H9 (cell line): ENCODE results near the gene PEMT. TPM values are rescaled to one million over a fixed set of nuclear protein-coding genes. Genes with fewer than 3 reads are reported as not detected.

ENCODE experiments used
- DNase-seq: peaks from one replicate; pipeline ENCODE4 v3.0.0-alpha.2; 2017
- H2AFZ ChIP-seq: one replicate; pipeline ENCODE4 v1.6.1; 2013; ENCODE audit warnings: mild to moderate bottlenecking, low read length, control low read depth, moderate library complexity
- H2AK5ac ChIP-seq: 2 replicates; pipeline ENCODE4 v1.6.1; 2013; ENCODE audit warnings: low read length, control low read depth, mixed read lengths; ENCODE audit not compliant: insufficient read length
- H2BK120ac ChIP-seq: one replicate; pipeline ENCODE4 v1.6.1; 2013; ENCODE audit warnings: low read depth, mild to moderate bottlenecking, low read length, control low read depth, inconsistent platforms; ENCODE audit not compliant: poor library complexity, severe bottlenecking
- H2BK12ac ChIP-seq: 2 replicates; pipeline ENCODE4 v1.6.1; 2013; ENCODE audit warnings: low read length, control low read depth, mixed read lengths, low read depth; ENCODE audit not compliant: insufficient read length
- H2BK15ac ChIP-seq: 2 replicates; pipeline ENCODE4 v1.6.1; 2013; ENCODE audit warnings: low read depth, low read length, control low read depth
- H2BK20ac ChIP-seq: one replicate; pipeline ENCODE4 v1.6.1; 2013; ENCODE audit warnings: low read depth, mild to moderate bottlenecking, low read length, control low read depth, inconsistent platforms; ENCODE audit not compliant: poor library complexity, severe bottlenecking
- H2BK5ac ChIP-seq: 2 replicates; pipeline ENCODE4 v1.6.1; 2013; ENCODE audit warnings: low read length, control low read depth, mixed read lengths; ENCODE audit not compliant: insufficient read length
- H3K14ac ChIP-seq: 2 replicates; pipeline ENCODE4 v1.6.1; 2013; ENCODE audit warnings: low read length, control low read depth; ENCODE audit not compliant: insufficient read depth
- H3K18ac ChIP-seq: 2 replicates; pipeline ENCODE4 v1.6.1; 2013; ENCODE audit warnings: low read depth, mild to moderate bottlenecking, mixed read lengths, low read length, control low read depth; ENCODE audit not compliant: insufficient read length
- H3K23ac ChIP-seq: 2 replicates; pipeline ENCODE4 v1.6.1; 2013; ENCODE audit warnings: low read length, control low read depth, mixed read lengths, low read depth; ENCODE audit not compliant: insufficient read length
- H3K23me2 ChIP-seq: 2 replicates; pipeline ENCODE4 v1.6.1; 2013; ENCODE audit warnings: low read depth, mild to moderate bottlenecking, mixed read lengths, low read length, control low read depth; ENCODE audit not compliant: insufficient read length, poor library complexity, severe bottlenecking
- H3K27ac ChIP-seq: 2 replicates; pipeline ENCODE4 v1.5.1; 2013; ENCODE audit warnings: low read length, control low read depth, mixed read lengths, low read depth; ENCODE audit not compliant: insufficient read length
- H3K27me3 ChIP-seq: 2 replicates; pipeline ENCODE4 v1.6.1; 2013; ENCODE audit warnings: low read length, control low read depth, inconsistent platforms; ENCODE audit not compliant: insufficient read depth
- H3K4ac ChIP-seq: 2 replicates; pipeline ENCODE4 v1.6.1; 2013; ENCODE audit warnings: low read depth, mild to moderate bottlenecking, control low read depth, inconsistent platforms, low read length, moderate library complexity
- H3K4me1 ChIP-seq: 2 replicates; pipeline ENCODE4 v1.6.1; 2013; ENCODE audit warnings: low read length, control low read depth, inconsistent platforms; ENCODE audit not compliant: insufficient read depth
- H3K4me2 ChIP-seq: 2 replicates; pipeline ENCODE4 v1.6.1; 2013; ENCODE audit warnings: low read length, control low read depth, mixed read lengths; ENCODE audit not compliant: insufficient read length, insufficient read depth
- H3K56ac ChIP-seq: 2 replicates; pipeline ENCODE4 v1.6.1; 2013; ENCODE audit warnings: low read depth, mild to moderate bottlenecking, mixed read lengths, low read length, control low read depth; ENCODE audit not compliant: insufficient read length
- H3K79me1 ChIP-seq: 2 replicates; pipeline ENCODE4 v1.6.1; 2013; ENCODE audit warnings: low read depth, mild to moderate bottlenecking, moderate library complexity, low read length, control low read depth, inconsistent platforms; ENCODE audit not compliant: insufficient read depth, poor library complexity, severe bottlenecking
- H3K79me2 ChIP-seq: 2 replicates; pipeline ENCODE4 v1.6.1; 2013; ENCODE audit warnings: low read length, control low read depth, inconsistent platforms; ENCODE audit not compliant: insufficient read depth
- H3K9ac ChIP-seq: 2 replicates; pipeline ENCODE4 v1.6.1; 2013; ENCODE audit warnings: low read length, control low read depth, mixed read lengths; ENCODE audit not compliant: insufficient read length; ENCODE audit errors: extremely low read depth
- H3K9me3 ChIP-seq: one replicate; pipeline ENCODE4 v1.6.1; 2013; ENCODE audit warnings: low read depth, low read length, inconsistent platforms; ENCODE audit not compliant: control insufficient read depth
- H3T11ph ChIP-seq: one replicate; pipeline ENCODE4 v1.6.1; 2013; ENCODE audit warnings: mild to moderate bottlenecking, low read length, control low read depth, inconsistent platforms
- H4K20me1 ChIP-seq: one replicate; pipeline ENCODE4 v1.6.1; 2013; ENCODE audit not compliant: control insufficient read depth, insufficient read length, insufficient read depth
- H4K5ac ChIP-seq: 2 replicates; pipeline ENCODE4 v1.6.1; 2013; ENCODE audit warnings: low read depth, mild to moderate bottlenecking, mixed read lengths, low read length, control low read depth; ENCODE audit not compliant: insufficient read length
- H4K8ac ChIP-seq: replicated peaks from 2 replicates; pipeline ENCODE4 v1.6.1; 2013; ENCODE audit warnings: low read length, control low read depth, mixed read lengths, low read depth; ENCODE audit not compliant: insufficient read length
- H4K91ac ChIP-seq: 2 replicates; pipeline ENCODE4 v1.6.1; 2013; ENCODE audit warnings: low read depth, mild to moderate bottlenecking, moderate library complexity, mixed read lengths, low read length, control low read depth; ENCODE audit not compliant: insufficient read length
- H3K27ac Mint-ChIP-seq, 3 experiments: 2 replicates in 2 of 3; 3 replicates in 1 of 3; pipeline ENCODE4 v1.8.0; 2020 to 2021; ENCODE audit warnings: mixed read lengths in 3 of 3, mild to moderate bottlenecking in 1 of 3, moderate library complexity in 1 of 3
- H3K27me3 Mint-ChIP-seq: 2 replicates; pipeline ENCODE4 v1.8.0; 2021; ENCODE audit warnings: low read depth, mild to moderate bottlenecking, moderate library complexity, mixed read lengths
- H3K36me3 Mint-ChIP-seq, 3 experiments: 2 replicates in 2 of 3; 3 replicates in 1 of 3; pipeline ENCODE4 v1.8.0; 2020 to 2021; ENCODE audit warnings: low read depth in 3 of 3, mixed read lengths in 3 of 3; ENCODE audit not compliant: insufficient read depth in 1 of 3
- H3K4me1 Mint-ChIP-seq, 2 experiments: 2 replicates each; pipeline ENCODE4 v1.8.0; 2020; ENCODE audit warnings: mixed read lengths in 2 of 2
- H3K4me3 Mint-ChIP-seq, 2 experiments: 2 replicates in 1 of 2; 3 replicates in 1 of 2; pipeline ENCODE4 v1.8.0; 2020 to 2021; ENCODE audit warnings: mild to moderate bottlenecking in 2 of 2, mixed read lengths in 2 of 2, moderate library complexity in 1 of 2
- H3K9me3 Mint-ChIP-seq, 2 experiments: 2 replicates in 1 of 2; 3 replicates in 1 of 2; pipeline ENCODE4 v1.8.0; 2020; ENCODE audit warnings: mild to moderate bottlenecking in 2 of 2, mixed read lengths in 2 of 2, moderate library complexity in 1 of 2
- WGBS: extraction: QIAGEN DNeasy Blood & Tissue Kit; methylation state at CpG from one replicate; pipeline ENCODE4 v1.1.7; 2013; ENCODE audit warnings: missing lambda C conversion rate, low lambda C conversion rate, mixed read lengths; ENCODE audit not compliant: insufficient read length; ENCODE audit errors: extremely low coverage; 5-methylcytosine and 5-hydroxymethylcytosine counted together
- total RNA-seq: library from RNA; stranded (reverse); gene quantifications from 2 replicates; pipeline ENCODE4 v1.2.1, GENCODE V29; 2021
- TF ChIP-seq, protein P1 (sequence below): fragments of 200-600 bp; sonication (generic); conservative IDR thresholded peaks from 3 replicates; pipeline ENCODE4 v1.8.0; 2021; ENCODE audit warnings: antibody characterized with exemption, mild to moderate bottlenecking

Gene PEMT
- total RNA-seq, 1 experiment from 2014 or later = 63.2 TPM

GRCh38 chr17:17528696-17529652 is 62.5 kb downstream of the PEMT start:
- H2BK15ac ChIP-seq = no peak overlapping the region
- no peak overlapping the region for H3K4ac ChIP-seq
- H4K91ac ChIP-seq = no peak overlapping the region
- peaks cover 13 to 29% of the 10 kb centered on the region in 2 experiments for H3K4me1 Mint-ChIP-seq
- no peaks in the 10 kb centered on the region for H3K23me2 ChIP-seq
- H3K36me3 Mint-ChIP-seq = peaks cover 0 to 11% (median 3%) of the 10 kb centered on the region in 3 experiments; a peak in 3 of 7 replicates
- H3K18ac ChIP-seq = no peak overlapping the region
- H2AFZ ChIP-seq = no peak overlapping the region
- no peak overlapping the region for H3T11ph ChIP-seq
- WGBS = no CpG with 5 or more reads among the region's 22 CpGs
- no peak overlapping the region for H3K14ac ChIP-seq
- H3K56ac ChIP-seq = no peak overlapping the region
- H4K20me1 ChIP-seq = peaks cover under 1% of the 10 kb centered on the region
- H2BK12ac ChIP-seq = no peak overlapping the region
- no peaks in the 10 kb centered on the region for H3K79me1 ChIP-seq
- TF ChIP-seq, protein P1, sequence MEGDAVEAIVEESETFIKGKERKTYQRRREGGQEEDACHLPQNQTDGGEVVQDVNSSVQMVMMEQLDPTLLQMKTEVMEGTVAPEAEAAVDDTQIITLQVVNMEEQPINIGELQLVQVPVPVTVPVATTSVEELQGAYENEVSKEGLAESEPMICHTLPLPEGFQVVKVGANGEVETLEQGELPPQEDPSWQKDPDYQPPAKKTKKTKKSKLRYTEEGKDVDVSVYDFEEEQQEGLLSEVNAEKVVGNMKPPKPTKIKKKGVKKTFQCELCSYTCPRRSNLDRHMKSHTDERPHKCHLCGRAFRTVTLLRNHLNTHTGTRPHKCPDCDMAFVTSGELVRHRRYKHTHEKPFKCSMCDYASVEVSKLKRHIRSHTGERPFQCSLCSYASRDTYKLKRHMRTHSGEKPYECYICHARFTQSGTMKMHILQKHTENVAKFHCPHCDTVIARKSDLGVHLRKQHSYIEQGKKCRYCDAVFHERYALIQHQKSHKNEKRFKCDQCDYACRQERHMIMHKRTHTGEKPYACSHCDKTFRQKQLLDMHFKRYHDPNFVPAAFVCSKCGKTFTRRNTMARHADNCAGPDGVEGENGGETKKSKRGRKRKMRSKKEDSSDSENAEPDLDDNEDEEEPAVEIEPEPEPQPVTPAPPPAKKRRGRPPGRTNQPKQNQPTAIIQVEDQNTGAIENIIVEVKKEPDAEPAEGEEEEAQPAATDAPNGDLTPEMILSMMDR = no peak
- 0 out of 5 replicates have a peak, but pooled peaks cover 0 to 3% of the 10 kb centered on the region in 2 experiments for H3K9me3 Mint-ChIP-seq
- no peaks in the 10 kb centered on the region for H3K27me3 ChIP-seq
- no peak overlapping the region for H3K4me3 Mint-ChIP-seq
- no peak overlapping the region for H3K9ac ChIP-seq
- H3K4me1 ChIP-seq = peaks cover 3% of the 10 kb centered on the region; the same call in 1 of the 2 replicates
- H3K27ac Mint-ChIP-seq = peak overlapping the region; percentile 69 to 90 (median 76); a peak in 4 of 7 replicates
- no peak for DNase-seq
- H2BK120ac ChIP-seq = no peak overlapping the region
- H4K5ac ChIP-seq = no peak overlapping the region
- H3K27me3 Mint-ChIP-seq = no peaks in the 10 kb centered on the region
- H4K8ac ChIP-seq = no peak overlapping the region
- H3K4me2 ChIP-seq = no peak overlapping the region
- no peaks in the 10 kb centered on the region for H3K79me2 ChIP-seq
- no peak overlapping the region for H2BK20ac ChIP-seq
- no peak overlapping the region for H3K27ac ChIP-seq
- no peak overlapping the region for H2BK5ac ChIP-seq
- no peak overlapping the region for H3K23ac ChIP-seq
- H2AK5ac ChIP-seq = no peak overlapping the region
- no peaks in the 10 kb centered on the region for H3K9me3 ChIP-seq
